Aorta (tissue), 5 donors: ENCODE measurements around the gene SPON1. TPM values are rescaled to one million over a fixed set of nuclear protein-coding genes. Genes with fewer than 3 reads are reported as not detected.
"Not testable (repeated sequence)": the region's sequence is repeated elsewhere in the genome, so short reads cannot be mapped to it uniquely, and the experiment has no call there.

Experiments
- ATAC-seq: fragments of 200-7000 bp; cut with Tn5 transposase; one replicate; pipeline ENCODE4 v1.9.1; 2022; ENCODE audit warnings: moderate library complexity; ENCODE audit not compliant: low FRiP score
- DNase-seq, 2 donors: peaks; one replicate each; pipeline ENCODE4 v3.0.0-alpha.2; 2020
- H3K27ac ChIP-seq, 2 donors: one replicate each; pipeline ENCODE4 v1.5.1; 2013; ENCODE audit warnings: low read length in 2 of 2, mild to moderate bottlenecking in 2 of 2, moderate library complexity in 2 of 2, control low read depth in 1 of 2, inconsistent platforms in 1 of 2, low read depth in 1 of 2
- H3K27me3 ChIP-seq, 2 donors: one replicate each; pipeline ENCODE4 v1.6.1; 2013; ENCODE audit warnings: control low read depth in 1 of 2, low read length in 1 of 2, mild to moderate bottlenecking in 1 of 2, moderate library complexity in 1 of 2; ENCODE audit not compliant: insufficient read depth in 2 of 2, control insufficient read depth in 1 of 2
- H3K36me3 ChIP-seq, 2 donors: one replicate each; pipeline ENCODE4 v1.6.1; 2013; ENCODE audit warnings: control low read depth in 1 of 2, low read length in 1 of 2, mild to moderate bottlenecking in 1 of 2; ENCODE audit not compliant: insufficient read depth in 2 of 2, control insufficient read depth in 1 of 2
- H3K4me1 ChIP-seq, 2 donors: one replicate each; pipeline ENCODE4 v1.6.1; 2013; ENCODE audit warnings: low read length in 2 of 2, control low read depth in 1 of 2, mild to moderate bottlenecking in 1 of 2, moderate library complexity in 1 of 2; ENCODE audit not compliant: insufficient read depth in 2 of 2, control insufficient read depth in 1 of 2
- H3K4me3 ChIP-seq, 2 donors: one replicate each; pipeline ENCODE4 v1.5.1; 2013; ENCODE audit warnings: low read length in 2 of 2, control low read depth in 1 of 2, mild to moderate bottlenecking in 1 of 2
- H3K9me3 ChIP-seq: one replicate; pipeline ENCODE4 v1.6.1; 2013; ENCODE audit warnings: mild to moderate bottlenecking, low read length; ENCODE audit not compliant: control insufficient read depth
- WGBS, 2 donors: extraction: QIAGEN DNeasy Blood & Tissue Kit; methylation state at CpG; one replicate each; pipeline ENCODE4 v1.1.7; 2013; 5-methylcytosine and 5-hydroxymethylcytosine counted together
- intact Hi-C, 2 donors: fragments of 100-400 bp; cut with DNase I; formaldehyde crosslinking; loops; one replicate each; pipeline versions ENCODE4 v1.14.2 to v1.15.0; 2022
- polyA plus RNA-seq, 2 donors: library from polyadenylated mRNA; stranded (reverse); fragments of 200-250 nt; gene quantifications; one replicate each; pipeline ENCODE4 v1.2.3, GENCODE V29; 2013
- total RNA-seq, 2 donors: library from RNA; stranded (reverse); fragmentation: NEBNext Ultra II Directional; extraction: Animal tissue kit (Norgen Biotek cat#: 25700); gene quantifications; one replicate each; pipeline ENCODE4 v1.2.1, GENCODE V29; 2021
- donor health status: healthy with polysubstance abuse.
- donor health status: Bipolar disorder and iron deficiency.
- donor health status: DM: no; HTN: no; CAD: no.
- donor health status: DM: no; HTN: no; CAD: no.
- donor health status: DM: yes; HTN: yes; CAD: no.

SPON1 gene
- total and polyA plus RNA-seq, 4 donors, result 7.0 to 79.2 (median 24.9) TPM

GRCh38 chr11:13974631-13975030 is 12.1 kb downstream of the SPON1 start:
- 95 to 100% methylated on average over 1 of the region's 1 CpG for WGBS, 2 donors
- intact Hi-C loops, result no loop called here
- no peak overlapping the region for H3K4me3 ChIP-seq
- peaks cover 0 to 11% of the 10 kb centered on the region in 2 donors for H3K4me1 ChIP-seq
- no peak overlapping the region for H3K27ac ChIP-seq
- no peak for ATAC-seq
- H3K27me3 ChIP-seq, result no peaks in the 10 kb centered on the region
- no peaks in the 10 kb centered on the region for H3K36me3 ChIP-seq
- no peak for DNase-seq
- H3K9me3 ChIP-seq, result no peaks in the 10 kb centered on the region

GRCh38 chr11:13983081-13983751 is 20.7 kb downstream of the SPON1 start:
- DNase-seq (peak; percentile 59 to 62), ATAC-seq (peak; percentile 84)
- H3K9me3 ChIP-seq, result no peaks in the 10 kb centered on the region
- H3K4me3 ChIP-seq, result no peak overlapping the region
- no peaks in the 10 kb centered on the region for H3K36me3 ChIP-seq
- no peaks in the 10 kb centered on the region for H3K27me3 ChIP-seq
- H3K4me1 ChIP-seq, result peaks cover 0 to 8% of the 10 kb centered on the region in 2 donors
- whole genome bisulfite sequencing, 2 donors, result 9 to 11% methylated on average over 12 of the region's 12 CpGs
- H3K27ac ChIP-seq, result peak overlapping the region; percentile 45 to 95
- intact Hi-C loops, result no loop called here

- ATAC-seq, result no peak
- Histone ChIP-seq H3K4me3 (no peak overlapping the region), H3K4me1 (peaks cover 0 to 8% of the 10 kb centered on the region in 2 donors), H3K27ac (peak overlapping the region; percentile 5 to 95), H3K27me3 (no peaks in the 10 kb centered on the region), H3K9me3 (no peaks in the 10 kb centered on the region), H3K36me3 (no peaks in the 10 kb centered on the region)
- intact Hi-C loops, result no loop called here
- WGBS, 2 donors, result 45 to 50% methylated on average over 4 of the region's 4 CpGs
- no peak for DNase-seq
These were observed 22.3 kb downstream of the SPON1 start for GRCh38 chr11:13984616-13985450.

GRCh38 chr11:13986695-13987094 is 24.2 kb downstream of the SPON1 start:
- H3K36me3 ChIP-seq, intact Hi-C loops, H3K9me3 ChIP-seq, H3K27ac ChIP-seq, H3K4me1 ChIP-seq, H3K4me3 ChIP-seq, DNase-seq, ATAC-seq, H3K27me3 ChIP-seq: not testable (repeated sequence)
- 92 to 97% methylated on average over 5 of the region's 5 CpGs for WGBS, 2 donors

- H3K36me3 ChIP-seq, intact Hi-C loops, ATAC-seq, H3K4me1 ChIP-seq, H3K27ac ChIP-seq, H3K27me3 ChIP-seq, H3K4me3 ChIP-seq, H3K9me3 ChIP-seq: not testable (repeated sequence)
- DNase-seq, result peak in 1 of 2 donors; percentile 65
- WGBS, 2 donors, result 73 to 77% methylated on average over 15 of the region's 15 CpGs
These were observed 29.8 kb downstream of the SPON1 start for GRCh38 chr11:13992158-13992856.

GRCh38 chr11:13993096-13993765 is 30.7 kb downstream of the SPON1 start:
- intact Hi-C loops, result no loop called here
- ATAC-seq, result no peak

GRCh38 chr11:13997881-13998280 is 35.4 kb downstream of the SPON1 start:
- Histone ChIP-seq H3K4me1 (peaks cover 0 to 5% of the 10 kb centered on the region in 2 donors), H3K27ac (no peak overlapping the region), H3K36me3 (no peaks in the 10 kb centered on the region), H3K27me3 (no peaks in the 10 kb centered on the region), H3K9me3 (peaks cover 2% of the 10 kb centered on the region), H3K4me3 (no peak overlapping the region)
- DNase-seq (no peak), ATAC-seq (no peak)
- intact Hi-C loops, result no loop called here
- WGBS, 2 donors, result 91 to 96% methylated on average over 4 of the region's 4 CpGs

More at GRCh38 chr11:13993096-13993765, 30.7 kb downstream of the SPON1 start:
- Histone ChIP-seq H3K36me3 (no peaks in the 10 kb centered on the region), H3K9me3 (no peaks in the 10 kb centered on the region), H3K27me3 (no peaks in the 10 kb centered on the region), H3K27ac (no peak overlapping the region), H3K4me1 (peaks cover 0 to 5% of the 10 kb centered on the region in 2 donors), H3K4me3 (no peak overlapping the region)
- WGBS, 2 donors, result 54 to 58% methylated on average over 7 of the region's 7 CpGs
- no peak for DNase-seq

GRCh38 chr11:13999704-14000103 is 37.2 kb downstream of the SPON1 start:
- ATAC-seq (no peak), DNase-seq (no peak)
- Histone ChIP-seq H3K9me3 (peaks cover 2% of the 10 kb centered on the region), H3K27ac (no peak overlapping the region), H3K4me3 (no peak overlapping the region), H3K4me1 (no peaks in the 10 kb centered on the region), H3K27me3 (no peaks in the 10 kb centered on the region), H3K36me3 (no peaks in the 10 kb centered on the region)
- intact Hi-C loops, result no loop called here
